K562 (cell line): ENCODE data around the gene PPA1.

Experiments used
- CBX1 ChIP-seq: sonication (generic); IDR thresholded peaks from 2 replicates; pipeline ENCODE4 v1.6.1; 2016; ENCODE audit warnings: antibody characterized with exemption, low read depth, mild to moderate bottlenecking
- DACH1 ChIP-seq: fragments of 450-650 bp; IDR thresholded peaks from 2 replicates; pipeline ENCODE4 v1.6.1; 2018; ENCODE audit not compliant: partially characterized antibody
- ETV5 ChIP-seq: sonication (generic); formaldehyde crosslinking; IDR thresholded peaks from 2 replicates; pipeline ENCODE4 v1.4.0; 2020; ENCODE audit warnings: low read depth, mild to moderate bottlenecking, missing genetic modification reagents
- FOS ChIP-seq: IDR thresholded peaks from 3 replicates; pipeline ENCODE4 v1.6.1; 2011; ENCODE audit not compliant: insufficient read length; ENCODE audit errors: extremely low read depth
- FOXJ3 ChIP-seq: sonication (generic); formaldehyde crosslinking; IDR thresholded peaks from 2 replicates; pipeline ENCODE4 v1.4.0; 2020; ENCODE audit warnings: mild to moderate bottlenecking, missing genetic modification reagents
- PHB ChIP-seq: fragments of 250-450 bp; sonication (Bioruptor Pico); IDR thresholded peaks from 2 replicates; pipeline ENCODE4 v1.5.0; 2021
- POLR2A ChIP-seq: fragments of 450-650 bp; conservative IDR thresholded peaks from 2 replicates; pipeline ENCODE4 v1.6.1; 2016
- PTBP1 ChIP-seq: fragments of 200-400 bp; formaldehyde crosslinking; IDR thresholded peaks from 2 replicates; pipeline ENCODE4 v1.6.1; 2017; ENCODE audit warnings: low read depth, low read length
- TEAD4 ChIP-seq, 2 experiments: sonication (generic) in 1 of 2; formaldehyde crosslinking in 1 of 2; IDR thresholded peaks; 2 replicates each; pipeline versions ENCODE4 v1.6.1 to v1.8.0; 2012 to 2022; ENCODE audit warnings: borderline replicate concordance in 1 of 2, inconsistent platforms in 1 of 2, low read length in 1 of 2, mild to moderate bottlenecking in 1 of 2, missing genetic modification reagents in 1 of 2
- ZNF146 ChIP-seq: IDR thresholded peaks from one replicate; pipeline ENCODE4 v1.6.1; 2018; ENCODE audit warnings: missing compliant biosample characterization; ENCODE audit not compliant: unreplicated experiment
- ZNF239 ChIP-seq: fragments of 250-450 bp; sonication (Bioruptor Pico); IDR thresholded peaks from 2 replicates; pipeline ENCODE4 v1.4.0; 2020; ENCODE audit warnings: mild to moderate bottlenecking
- TF ChIP-seq, protein P1 (sequence below): fragments of 250-450 bp; sonication (Bioruptor Pico); IDR thresholded peaks from 2 replicates; pipeline ENCODE4 v1.5.0; 2021
- TF ChIP-seq, protein P2 (sequence below): sonication (generic); formaldehyde crosslinking; IDR thresholded peaks from 2 replicates; pipeline ENCODE4 v1.8.0; 2022; ENCODE audit warnings: missing genetic modification reagents, mild to moderate bottlenecking, moderate library complexity, borderline replicate concordance

DNA sequence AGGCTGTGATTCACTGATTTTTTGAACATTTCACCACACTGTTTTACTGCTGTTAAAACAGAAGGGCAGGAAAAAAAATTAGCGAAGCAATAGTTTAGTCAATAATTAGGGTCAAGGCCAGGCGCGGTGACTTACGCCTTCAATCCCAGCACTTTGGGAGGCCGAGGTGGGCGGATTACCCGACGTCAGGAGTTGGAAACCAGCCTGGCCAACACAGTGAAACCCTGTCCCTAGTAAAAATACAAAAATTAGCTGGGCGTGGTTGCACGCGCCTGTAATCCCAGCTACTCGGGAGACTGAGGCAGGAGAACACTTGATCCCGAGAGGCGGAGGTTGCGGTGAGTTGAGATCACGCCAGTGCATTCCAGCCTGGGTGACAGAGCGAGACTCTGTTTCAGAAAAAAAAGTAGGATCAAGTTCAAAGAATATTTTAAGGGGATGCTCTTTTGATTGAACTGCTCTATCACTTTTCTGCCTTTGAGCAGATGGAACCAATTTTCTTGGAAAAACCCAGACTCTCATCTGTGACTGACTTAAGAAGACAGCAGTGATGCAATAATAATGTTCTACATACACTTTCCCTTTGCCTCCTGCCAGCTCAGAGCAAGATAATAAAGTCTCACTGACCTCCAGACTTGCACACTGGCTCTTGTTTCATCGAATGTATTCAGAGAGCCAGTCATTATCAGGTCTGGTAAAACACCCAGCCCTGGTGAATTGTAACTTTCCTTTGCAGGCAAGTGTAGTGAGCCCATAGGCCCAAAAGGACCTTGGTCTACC lies 1.6 kb upstream of the PPA1 start:
- TF ChIP-seq ZNF146 (no peak), TEAD4 (IDR thresholded peaks at IDR 0.05; ENCODE audit: low read length) (no peak), TEAD4 (CRISPR knock-in tag; IDR thresholded peaks at IDR 0.05; ENCODE audit: borderline replicate concordance) (no peak), POLR2A (no peak), DACH1 (no peak), CBX1 (no peak), ZNF239 (no peak), PHB (CRISPR knock-in tag) (no peak), ETV5 (CRISPR knock-in tag) (no peak), FOXJ3 (no peak), PTBP1 (no peak), FOS (no peak)
- TF ChIP-seq, protein P1, sequence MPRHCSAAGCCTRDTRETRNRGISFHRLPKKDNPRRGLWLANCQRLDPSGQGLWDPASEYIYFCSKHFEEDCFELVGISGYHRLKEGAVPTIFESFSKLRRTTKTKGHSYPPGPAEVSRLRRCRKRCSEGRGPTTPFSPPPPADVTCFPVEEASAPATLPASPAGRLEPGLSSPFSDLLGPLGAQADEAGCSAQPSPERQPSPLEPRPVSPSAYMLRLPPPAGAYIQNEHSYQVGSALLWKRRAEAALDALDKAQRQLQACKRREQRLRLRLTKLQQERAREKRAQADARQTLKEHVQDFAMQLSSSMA (CRISPR knock-in tag): no peak
- TF ChIP-seq, protein P2, sequence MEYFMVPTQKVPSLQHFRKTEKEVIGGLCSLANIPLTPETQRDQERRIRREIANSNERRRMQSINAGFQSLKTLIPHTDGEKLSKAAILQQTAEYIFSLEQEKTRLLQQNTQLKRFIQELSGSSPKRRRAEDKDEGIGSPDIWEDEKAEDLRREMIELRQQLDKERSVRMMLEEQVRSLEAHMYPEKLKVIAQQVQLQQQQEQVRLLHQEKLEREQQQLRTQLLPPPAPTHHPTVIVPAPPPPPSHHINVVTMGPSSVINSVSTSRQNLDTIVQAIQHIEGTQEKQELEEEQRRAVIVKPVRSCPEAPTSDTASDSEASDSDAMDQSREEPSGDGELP (CRISPR knock-in tag): no peak
